NCI-H1417 treated with DMSO at 0.1 percent for 48 hours (cell line): ENCODE data around the gene GNA12.
"Not testable (repeated sequence)": the region's sequence is repeated elsewhere in the genome, so short reads cannot be mapped to it uniquely, and the experiment has no call there.

Experiments
- DNase-seq: peaks from one replicate; lab custom pipeline; 2025; lab: John Stamatoyannopoulos, UW

Gene GNA12

DNA sequence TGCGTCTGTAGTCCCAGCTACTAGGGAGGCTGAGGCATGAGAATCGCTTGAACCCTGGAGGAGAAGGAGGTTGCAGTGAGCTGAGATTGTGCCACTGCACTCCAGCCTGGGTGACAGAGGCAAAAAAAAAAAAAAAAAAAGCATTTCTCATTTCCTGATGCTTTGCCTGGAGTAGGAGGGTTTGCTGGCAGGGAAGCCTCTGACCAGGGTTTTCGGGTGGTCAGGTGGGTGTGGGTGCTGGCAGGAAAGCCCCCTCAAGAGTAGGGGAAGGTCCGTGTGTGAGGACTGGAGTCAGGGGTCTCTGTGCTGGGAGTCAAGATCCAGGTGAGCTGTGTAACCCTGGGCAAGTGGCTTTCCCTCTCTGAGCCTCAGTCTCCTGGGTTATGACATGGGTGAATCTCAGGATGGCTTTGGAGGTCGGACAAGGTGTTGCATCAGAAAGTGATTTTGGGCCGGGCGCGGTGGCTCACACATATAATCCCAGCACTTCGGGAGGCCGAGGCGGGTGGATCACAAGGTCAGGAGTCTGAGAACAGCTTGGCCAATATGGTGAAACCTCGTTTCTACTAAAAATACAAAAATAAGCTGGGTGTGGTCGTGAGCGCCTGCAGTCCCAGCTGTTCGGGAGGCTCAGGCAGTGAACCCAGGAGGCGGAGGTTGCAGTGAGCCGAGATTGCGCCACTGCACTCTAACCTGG is 152.9 kb downstream of the GNA12 start:
- no peak for DNase-seq

DNA sequence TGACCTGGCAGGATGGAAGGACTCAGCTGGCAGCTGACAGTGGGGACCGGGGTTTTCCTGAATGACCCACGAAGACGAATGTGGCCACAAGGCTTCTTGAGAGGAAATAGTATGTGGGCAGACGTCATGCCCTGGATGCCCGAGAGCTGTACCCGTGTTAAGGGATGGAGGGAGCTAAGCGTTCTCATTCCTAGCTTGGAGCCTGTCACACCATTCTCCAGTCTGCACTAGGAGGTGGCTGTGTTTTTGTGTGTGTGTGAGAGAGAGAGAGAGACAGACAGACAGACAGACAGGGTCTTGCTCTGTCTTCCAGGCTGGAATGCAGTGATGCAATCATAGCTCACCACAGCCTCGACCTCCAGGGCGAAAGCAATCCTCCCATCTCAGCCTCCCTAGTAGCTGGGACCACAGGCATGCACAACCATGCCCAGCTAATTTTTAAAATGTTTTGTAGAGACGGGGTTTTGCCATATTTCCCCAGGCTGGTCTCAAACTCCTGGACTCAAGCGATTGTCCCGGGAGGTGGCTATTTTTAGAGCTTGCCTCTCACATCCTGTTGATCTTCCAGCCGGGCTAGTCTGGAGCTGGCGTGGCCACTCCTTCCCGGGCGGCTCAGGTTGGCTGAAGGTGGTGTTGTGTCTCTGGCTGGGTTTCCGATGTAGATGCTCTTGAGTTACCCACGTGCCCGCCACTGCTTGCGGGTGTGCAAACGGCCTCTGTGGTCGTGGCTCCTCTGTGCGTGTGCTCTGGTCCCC is 154.0 kb downstream of the GNA12 start:
- no peak for DNase-seq

DNA sequence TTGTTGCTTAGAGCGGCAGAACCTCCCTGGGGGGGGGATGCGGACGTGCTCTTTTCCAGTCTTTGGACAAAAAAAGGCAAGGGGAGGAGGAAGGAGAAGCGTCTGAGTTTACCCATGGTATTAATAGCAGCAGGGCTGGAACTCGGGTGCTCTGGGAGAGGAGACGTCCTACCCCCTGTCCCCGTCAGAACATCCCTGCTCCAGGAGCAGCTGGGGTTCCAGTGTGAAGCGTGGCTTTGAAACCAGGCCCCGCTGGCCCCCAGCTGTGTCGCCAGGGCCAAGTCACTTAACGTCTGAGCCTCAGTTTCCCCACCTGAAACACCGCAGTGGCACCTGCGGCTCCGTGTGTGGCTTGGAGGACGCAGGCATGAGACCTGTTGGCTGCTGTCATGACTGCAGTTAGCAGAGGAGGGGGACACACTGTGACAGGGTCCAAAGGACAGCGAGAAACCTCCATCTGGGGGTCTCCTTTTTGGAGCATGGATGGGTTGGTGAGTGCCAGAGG is 154.7 kb downstream of the GNA12 start:
- DNase-seq, result no peak

DNA sequence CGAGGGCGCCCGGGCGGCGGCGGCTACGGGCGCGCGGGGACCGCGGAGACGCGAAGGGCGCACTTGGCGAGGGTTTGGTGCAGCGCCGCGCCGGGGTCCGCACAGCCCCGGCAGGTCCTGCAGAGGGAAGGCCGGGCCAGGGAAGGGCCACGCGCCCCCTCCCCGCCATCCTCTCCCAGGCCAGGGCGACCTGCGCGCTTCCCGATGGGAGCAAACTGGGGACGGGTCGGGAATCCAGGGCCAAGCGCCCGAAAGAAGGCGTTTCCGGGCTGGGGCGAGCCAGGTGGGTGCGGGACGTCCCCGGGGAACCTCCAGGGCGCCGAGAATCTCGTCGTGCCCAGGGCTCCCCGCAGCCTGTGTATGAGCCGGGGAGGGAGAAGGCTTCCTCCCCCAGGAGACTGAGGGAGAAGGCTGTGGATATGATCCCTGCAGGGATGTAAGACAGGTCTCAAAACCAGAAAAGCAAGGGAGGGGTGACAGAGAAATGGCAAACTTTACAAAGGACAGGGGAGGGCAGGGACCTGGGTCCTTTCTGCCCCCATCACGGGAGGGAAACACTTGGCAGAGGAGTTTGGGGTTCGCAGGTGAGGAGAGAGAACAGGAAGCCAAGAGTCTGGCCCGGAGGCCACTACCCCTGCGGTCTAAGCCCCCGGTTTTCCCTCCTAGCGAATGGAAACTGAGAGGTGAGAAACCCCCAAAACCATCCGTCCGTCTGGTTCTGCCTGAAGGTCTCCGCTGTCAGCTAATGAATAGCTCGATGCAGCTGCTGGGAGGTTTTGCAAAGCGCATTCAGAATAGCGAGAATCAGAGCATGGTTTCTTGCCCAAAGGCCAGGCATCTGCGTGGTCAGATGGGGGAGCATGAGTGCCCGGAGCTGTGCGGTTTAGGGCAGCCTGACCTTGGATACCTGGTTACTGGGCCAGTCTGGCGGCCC is 155.4 kb downstream of the GNA12 start:
- DNase-seq, result no peak

DNA sequence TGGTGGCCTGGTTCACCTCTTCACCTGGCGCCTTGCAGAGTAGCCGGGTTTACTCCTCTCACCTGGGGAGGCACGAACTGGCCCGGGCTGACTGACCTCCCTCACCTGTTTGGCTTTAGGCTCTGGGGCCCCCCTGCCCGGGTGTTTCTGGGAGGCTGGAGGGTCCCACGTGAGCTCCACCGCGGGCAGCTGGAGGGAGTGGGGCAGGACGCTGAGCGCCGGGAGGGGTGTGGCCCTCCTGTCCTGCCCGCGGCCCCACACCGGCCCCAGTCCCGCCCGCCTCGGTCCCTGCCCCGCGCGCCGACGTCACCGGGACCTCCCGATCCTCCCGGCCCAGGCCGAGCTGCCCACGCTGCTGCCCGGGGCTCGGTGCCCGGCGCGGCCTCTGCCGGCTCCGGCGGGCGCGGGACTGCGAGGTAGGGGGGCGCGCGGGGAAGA is 156.2 kb downstream of the GNA12 start, which contains the start of gene AMZ1:
Gene AMZ1 (plus strand): TSS at position 322 of the 438 bp plus-strand sequence. CDS start 12,250 bp downstream, outside the sequence.
- no peak for DNase-seq

DNA sequence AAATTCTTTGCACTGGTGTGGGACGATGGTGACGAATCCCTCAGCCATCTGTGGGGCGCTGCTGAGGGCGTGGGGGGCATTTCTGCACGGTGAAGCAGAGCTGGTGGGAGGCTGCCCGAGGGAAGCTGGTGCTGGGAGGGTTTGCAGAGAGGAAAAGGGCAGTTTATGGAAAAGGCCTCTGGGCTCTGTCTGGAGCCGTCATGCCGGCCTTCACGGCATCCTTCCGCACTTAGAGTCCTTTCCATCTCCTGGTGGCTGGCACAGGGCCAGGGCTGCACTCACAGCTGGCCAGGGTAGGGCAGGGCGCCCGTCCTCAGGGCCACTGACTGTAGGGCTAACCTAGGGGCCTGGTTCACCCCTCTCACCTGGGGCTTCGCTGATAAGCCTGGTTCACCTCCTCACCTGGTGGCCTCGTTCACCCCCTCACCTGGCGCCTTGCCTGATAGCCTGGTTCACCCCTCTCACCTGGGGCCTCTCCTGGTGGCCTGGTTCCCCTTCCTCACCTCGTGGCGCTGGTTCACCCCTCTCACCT is 156.7 kb downstream of the GNA12 start:
- DNase-seq, result no peak

DNA sequence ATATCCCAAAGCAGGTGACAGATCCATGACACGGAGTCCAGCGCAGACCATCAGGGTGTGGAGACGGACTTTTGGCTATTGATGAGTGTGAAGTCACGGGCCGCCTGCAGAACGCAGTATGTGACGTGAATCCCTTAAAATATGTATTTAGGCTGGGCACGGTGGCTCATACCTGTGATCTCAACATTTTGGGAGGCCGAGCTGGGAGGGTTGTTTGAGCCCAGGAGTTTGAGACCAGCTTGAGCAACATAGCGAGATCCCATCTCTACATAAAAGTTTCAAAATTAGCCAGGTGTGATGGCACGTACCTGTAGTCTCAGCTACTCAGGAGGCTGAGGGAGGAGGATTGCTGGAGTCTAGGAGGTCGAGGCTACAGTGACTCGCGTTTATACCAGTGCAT is 158.0 kb downstream of the GNA12 start:
- DNase-seq, result no peak

DNA sequence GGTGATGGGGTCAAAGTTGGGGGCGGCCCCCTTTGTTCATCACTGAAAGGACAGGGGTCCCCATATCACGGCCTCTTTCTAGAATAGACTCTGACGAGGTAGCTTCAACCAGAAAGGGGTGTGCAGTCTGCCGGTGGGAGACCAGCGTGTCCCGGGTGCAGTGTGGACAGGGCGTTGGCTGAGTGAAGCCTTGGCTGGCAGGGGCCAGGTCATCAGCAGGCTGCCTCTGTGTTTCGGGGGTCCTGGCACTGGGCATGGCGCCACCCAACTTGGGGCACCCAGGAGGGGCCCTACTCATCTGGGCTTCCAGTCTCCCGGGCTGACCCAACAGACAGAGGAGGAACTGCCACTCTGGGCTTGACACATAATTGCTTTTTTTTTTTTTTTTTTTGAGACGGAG is 159.6 kb downstream of the GNA12 start:
- DNase-seq, result no peak

DNA sequence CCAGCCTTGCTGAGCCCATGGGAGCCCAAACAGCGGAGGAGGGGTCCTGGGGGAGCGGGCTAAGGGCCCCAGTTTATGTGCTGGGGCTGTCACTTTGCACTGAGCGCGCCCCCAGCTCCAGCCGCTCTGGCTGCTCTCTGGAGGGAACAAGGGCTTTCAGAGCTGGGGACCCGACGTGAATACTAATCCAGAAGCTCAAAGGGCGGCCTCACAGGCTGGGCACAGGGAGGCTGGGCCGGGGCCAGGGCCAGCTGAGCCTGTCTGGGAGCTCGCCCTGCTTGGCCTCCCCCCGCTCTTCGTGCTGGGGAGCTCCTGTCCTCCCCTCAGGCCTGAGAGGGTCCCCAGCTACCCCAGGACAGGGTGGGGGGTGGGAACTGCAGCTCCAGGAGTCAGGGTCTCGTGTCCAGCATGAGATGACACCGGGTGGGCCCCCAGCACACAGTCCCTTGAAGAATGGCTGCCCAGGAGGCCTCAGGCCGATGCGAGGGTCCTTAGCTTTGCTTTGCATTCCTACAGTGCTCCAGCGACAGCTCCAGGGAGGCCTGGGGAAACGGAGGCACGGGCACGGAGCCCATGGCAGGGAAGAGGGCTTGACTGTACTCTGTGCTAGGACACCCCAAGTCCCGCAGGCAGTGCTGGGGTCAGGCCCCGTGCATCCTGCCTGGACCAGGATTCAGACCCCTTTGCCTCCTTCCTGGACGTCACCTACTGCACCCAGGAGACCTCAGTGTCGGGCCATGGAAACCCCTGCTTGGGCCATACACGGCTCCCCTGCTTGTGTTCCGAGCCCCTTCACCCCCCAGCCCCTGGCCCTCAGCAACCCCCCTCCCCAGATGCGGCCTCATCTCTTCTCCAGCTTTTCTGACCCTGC is 161.9 kb downstream of the GNA12 start:
- DNase-seq, result no peak

DNA sequence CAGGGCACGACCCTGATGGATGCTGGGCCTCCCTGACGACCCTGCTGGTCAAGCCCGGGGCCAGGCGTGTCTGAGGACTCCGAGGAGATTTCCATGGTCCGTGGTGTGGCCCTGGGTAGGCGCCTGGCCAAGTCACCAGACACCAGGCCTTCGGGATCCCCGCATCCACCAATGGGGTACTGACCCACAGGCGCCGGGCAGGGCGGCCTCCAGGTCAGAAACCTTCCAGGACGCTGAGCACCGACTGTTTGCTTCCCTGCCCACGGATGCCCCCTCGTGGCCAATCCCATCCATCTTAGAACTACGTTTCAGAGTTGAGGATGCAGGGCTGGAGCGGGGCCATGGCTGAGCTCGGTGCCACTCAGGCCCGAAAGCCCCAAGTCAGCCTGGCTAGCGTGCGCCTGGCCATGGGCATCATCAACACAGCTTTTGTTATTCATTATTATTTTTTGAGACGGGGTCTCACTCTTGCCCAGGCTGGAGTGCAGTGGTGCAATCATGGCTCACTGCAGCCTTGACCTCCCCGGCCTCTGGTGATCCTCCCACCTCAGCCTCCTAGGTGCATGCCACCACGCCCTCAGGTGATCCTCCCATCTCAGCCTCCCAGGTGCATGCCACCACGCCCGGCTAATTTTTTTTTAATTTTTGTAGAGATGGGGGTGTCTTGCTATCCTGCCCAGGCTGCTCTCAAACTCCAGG is 163.2 kb downstream of the GNA12 start:
- DNase-seq, result no peak

DNA sequence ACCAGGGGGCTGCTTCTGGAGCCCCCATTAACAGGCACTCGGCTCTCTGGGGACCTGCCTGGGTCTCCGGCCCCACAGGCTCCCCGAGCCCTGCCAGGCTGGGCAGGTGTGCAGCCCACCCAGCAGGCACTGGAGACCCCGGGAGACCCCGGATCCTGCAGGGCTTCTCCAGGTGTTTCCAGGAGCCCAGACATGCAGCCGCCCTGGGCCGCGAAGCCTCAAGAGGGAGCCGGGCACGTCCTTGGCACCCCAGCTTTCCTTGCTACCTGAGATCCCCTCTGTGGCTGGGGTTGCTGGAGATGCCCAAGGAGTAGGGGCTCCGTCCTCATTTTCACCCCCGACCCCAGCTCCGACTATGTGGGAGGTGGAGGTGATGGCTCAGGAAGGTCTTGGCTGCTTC is 163.9 kb downstream of the GNA12 start:
- no peak for DNase-seq

DNA sequence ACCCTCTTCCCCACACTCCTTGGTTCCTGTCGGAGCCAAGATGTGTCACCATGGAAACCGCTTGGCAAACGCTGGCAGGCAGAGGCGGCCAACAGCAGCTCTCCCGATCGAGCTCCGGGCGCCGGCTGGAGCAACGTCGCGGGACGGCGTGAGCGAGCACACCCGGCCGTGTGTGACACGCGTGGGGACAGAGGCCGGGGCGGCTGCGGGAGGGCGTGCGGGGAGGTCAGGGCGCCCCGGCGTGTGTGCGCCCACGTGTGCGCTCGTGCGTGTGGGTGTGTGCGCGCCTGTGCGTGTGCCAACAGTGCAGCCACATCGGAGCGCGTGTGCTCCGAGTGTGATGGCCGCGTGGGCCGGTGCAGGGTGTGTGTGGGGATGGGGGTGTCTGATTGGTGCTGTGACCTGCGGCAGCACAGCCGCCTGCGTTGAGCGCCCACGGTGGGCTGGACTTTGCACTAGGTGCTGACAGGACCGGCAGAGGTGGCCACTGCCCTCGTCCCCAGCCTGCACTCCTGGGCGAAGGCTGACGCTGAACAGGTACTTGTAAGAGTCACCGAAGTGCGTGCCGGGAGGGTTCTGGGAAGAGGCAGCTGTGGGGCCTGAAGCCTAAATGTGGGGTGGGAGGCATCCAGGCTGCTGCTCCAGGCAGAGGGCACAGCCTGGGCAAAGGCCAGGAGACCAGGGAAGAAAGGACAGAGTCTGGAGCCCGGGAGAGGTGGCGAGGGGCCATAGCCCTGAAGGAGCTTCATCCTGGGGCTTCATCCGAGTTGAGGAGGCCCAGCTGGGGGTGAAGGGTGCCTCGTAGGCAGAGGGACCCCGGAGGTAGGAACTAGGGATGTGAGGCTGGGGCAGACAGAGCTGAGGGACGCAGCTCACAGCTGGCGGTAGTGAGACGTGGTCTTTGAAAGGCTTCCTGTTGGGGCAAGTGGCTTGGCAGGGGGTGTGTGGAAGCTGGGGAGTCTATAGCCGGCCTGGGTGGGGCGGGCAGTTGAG is 164.7 kb downstream of the GNA12 start:
- DNase-seq, result not testable (repeated sequence)

DNA sequence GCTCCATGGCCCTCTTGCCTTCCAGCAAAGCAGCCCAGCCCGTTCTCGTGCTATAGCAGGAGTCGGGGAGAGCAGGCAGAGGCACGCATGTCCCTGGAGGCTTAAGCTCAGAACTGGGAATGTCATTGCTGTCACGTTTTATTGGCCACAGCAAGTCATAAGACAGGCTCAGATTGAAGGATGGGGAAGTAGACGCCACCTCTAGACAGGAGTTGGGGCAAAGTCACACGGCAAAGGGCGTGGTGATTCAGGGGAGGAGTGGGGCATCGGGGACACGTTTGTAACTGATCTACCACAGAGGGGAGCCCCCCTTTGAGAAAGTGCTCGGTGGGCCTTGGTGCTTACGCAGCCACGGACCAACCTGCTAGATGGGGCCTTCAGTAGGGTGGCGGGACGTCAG is 165.7 kb downstream of the GNA12 start:
- DNase-seq, result not testable (repeated sequence)
